Stimulated activated naive CD8-positive, alpha-beta T cell treated with anti-CD3 and anti-CD28 coated beads, Interleukin-15, Interleukin-2, amounts not matched to agents 100 ng/mL and 50 ng/mL, for 24 hours (primary cell): ENCODE measurements around the gene PDGFRA.
"Not testable (repeated sequence)": the region's sequence is repeated elsewhere in the genome, so short reads cannot be mapped to it uniquely, and the experiment has no call there.

Experiments used
- H3K27ac Mint-ChIP-seq: one replicate; pipeline ENCODE4 v1.8.0; 2021; ENCODE audit warnings: mild to moderate bottlenecking, mixed read lengths
- H3K27me3 Mint-ChIP-seq: one replicate; pipeline ENCODE4 v1.8.0; 2021; ENCODE audit warnings: mixed read lengths
- H3K36me3 Mint-ChIP-seq: one replicate; pipeline ENCODE4 v1.8.0; 2021; ENCODE audit warnings: low read depth, mixed read lengths
- H3K4me1 Mint-ChIP-seq: one replicate; pipeline ENCODE4 v1.8.0; 2021; ENCODE audit warnings: low read depth, mixed read lengths
- H3K4me3 Mint-ChIP-seq: one replicate; pipeline ENCODE4 v1.8.0; 2021; ENCODE audit warnings: mild to moderate bottlenecking, mixed read lengths
- H3K9me3 Mint-ChIP-seq: one replicate; pipeline ENCODE4 v1.8.0; 2021; ENCODE audit warnings: mixed read lengths

Gene PDGFRA

GRCh38 chr4:54315561-54316538 is 86.8 kb downstream of the PDGFRA start:
- Mint-ChIP-seq H3K9me3 (no peaks in the 10 kb centered on the region), H3K4me1 (peaks cover 15% of the 10 kb centered on the region), H3K4me3 (no peak overlapping the region), H3K27ac (no peak overlapping the region), H3K27me3 (peaks cover 21% of the 10 kb centered on the region), H3K36me3 (no peaks in the 10 kb centered on the region)

GRCh38 chr4:54317690-54318089 is 88.6 kb downstream of the PDGFRA start:
- peaks cover 15% of the 10 kb centered on the region for H3K4me1 Mint-ChIP-seq
- H3K27me3 Mint-ChIP-seq = peaks cover 14% of the 10 kb centered on the region
- no peaks in the 10 kb centered on the region for H3K9me3 Mint-ChIP-seq

GRCh38 chr4:54318904-54319303 is 89.8 kb downstream of the PDGFRA start:
- no peaks in the 10 kb centered on the region for H3K9me3 Mint-ChIP-seq
- H3K27me3 Mint-ChIP-seq = peaks cover 11% of the 10 kb centered on the region
- peaks cover 15% of the 10 kb centered on the region for H3K4me1 Mint-ChIP-seq
- no peak overlapping the region for H3K27ac Mint-ChIP-seq
- no peaks in the 10 kb centered on the region for H3K36me3 Mint-ChIP-seq
- H3K4me3 Mint-ChIP-seq = no peak overlapping the region

More at GRCh38 chr4:54317690-54318089, 88.6 kb downstream of the PDGFRA start:
- Mint-ChIP-seq H3K27ac (no peak overlapping the region), H3K4me3 (no peak overlapping the region), H3K36me3 (no peaks in the 10 kb centered on the region)

- H3K4me3 Mint-ChIP-seq = no peak overlapping the region
- no peaks in the 10 kb centered on the region for H3K36me3 Mint-ChIP-seq
- no peaks in the 10 kb centered on the region for H3K27me3 Mint-ChIP-seq
- no peak overlapping the region for H3K27ac Mint-ChIP-seq
- no peaks in the 10 kb centered on the region for H3K9me3 Mint-ChIP-seq
- H3K4me1 Mint-ChIP-seq = peaks cover 3% of the 10 kb centered on the region
These were observed 92.0 kb downstream of the PDGFRA start for GRCh38 chr4:54320826-54321685.

GRCh38 chr4:54322818-54323417 is 93.8 kb downstream of the PDGFRA start:
- no peak overlapping the region for H3K4me3 Mint-ChIP-seq
- H3K4me1 Mint-ChIP-seq = no peaks in the 10 kb centered on the region
- no peaks in the 10 kb centered on the region for H3K27me3 Mint-ChIP-seq
- H3K27ac Mint-ChIP-seq = no peak overlapping the region
- H3K36me3 Mint-ChIP-seq = no peaks in the 10 kb centered on the region
- H3K9me3 Mint-ChIP-seq = no peaks in the 10 kb centered on the region

- H3K9me3 Mint-ChIP-seq = no peaks in the 10 kb centered on the region
These were observed 101.8 kb downstream of the PDGFRA start for GRCh38 chr4:54330896-54331295.

GRCh38 chr4:54332542-54332941 is 103.4 kb downstream of the PDGFRA start:
- no peak overlapping the region for H3K4me3 Mint-ChIP-seq
- H3K9me3 Mint-ChIP-seq = no peaks in the 10 kb centered on the region
- peaks cover 5% of the 10 kb centered on the region for H3K27me3 Mint-ChIP-seq
- H3K27ac Mint-ChIP-seq = no peak overlapping the region
- no peaks in the 10 kb centered on the region for H3K36me3 Mint-ChIP-seq
- H3K4me1 Mint-ChIP-seq = no peaks in the 10 kb centered on the region

More at GRCh38 chr4:54330896-54331295, 101.8 kb downstream of the PDGFRA start:
- H3K27ac Mint-ChIP-seq = no peak overlapping the region
- H3K4me3 Mint-ChIP-seq = no peak overlapping the region
- H3K27me3 Mint-ChIP-seq = peaks cover 5% of the 10 kb centered on the region
- H3K4me1 Mint-ChIP-seq = no peaks in the 10 kb centered on the region
- no peaks in the 10 kb centered on the region for H3K36me3 Mint-ChIP-seq

- H3K4me3 Mint-ChIP-seq = no peak overlapping the region
- H3K4me1 Mint-ChIP-seq = no peaks in the 10 kb centered on the region
- H3K27ac Mint-ChIP-seq = no peak overlapping the region
- no peaks in the 10 kb centered on the region for H3K36me3 Mint-ChIP-seq
- no peaks in the 10 kb centered on the region for H3K9me3 Mint-ChIP-seq
- peaks cover 5% of the 10 kb centered on the region for H3K27me3 Mint-ChIP-seq
These were observed 104.6 kb downstream of the PDGFRA start for GRCh38 chr4:54333657-54334056.

- not testable (repeated sequence) for H3K4me1 Mint-ChIP-seq, H3K9me3 Mint-ChIP-seq, H3K36me3 Mint-ChIP-seq, H3K4me3 Mint-ChIP-seq, H3K27me3 Mint-ChIP-seq
- peak overlapping the region; percentile 9 for H3K27ac Mint-ChIP-seq
These were observed 105.7 kb downstream of the PDGFRA start for GRCh38 chr4:54334769-54335168.

GRCh38 chr4:54337009-54337408 is 107.9 kb downstream of the PDGFRA start:
- Mint-ChIP-seq H3K4me3 (no peak overlapping the region), H3K36me3 (no peaks in the 10 kb centered on the region), H3K4me1 (no peaks in the 10 kb centered on the region), H3K9me3 (no peaks in the 10 kb centered on the region), H3K27me3 (peaks cover 3% of the 10 kb centered on the region), H3K27ac (no peak overlapping the region)

- not testable (repeated sequence) for H3K36me3 Mint-ChIP-seq, H3K4me3 Mint-ChIP-seq, H3K9me3 Mint-ChIP-seq, H3K27me3 Mint-ChIP-seq, H3K27ac Mint-ChIP-seq, H3K4me1 Mint-ChIP-seq
These were observed 113.0 kb downstream of the PDGFRA start for GRCh38 chr4:54342067-54342466.
